ENCODE measurements around the gene DEPP1. TPM values are rescaled to one million over a fixed set of nuclear protein-coding genes. Genes with fewer than 3 reads are reported as not detected.

The DEPP1 gene
- polyA plus RNA-seq, 2 of the 4 experiments (the other 2 are of a cell fraction) = 0.46 to 0.92 TPM

GRCh38 chr10:44994752-44995530, 16.3 kb upstream of the DEPP1 start:
- TF ChIP-seq NFE2L2 (conservative IDR thresholded peaks at IDR 0.05; ENCODE audit: low read length) (no peak), USF2 (IDR thresholded peaks at IDR 0.05) (no peak), CTCF (IDR thresholded peaks at IDR 0.05) (no peak), CHD2 (IDR thresholded peaks at IDR 0.05; ENCODE audit: low read length, partially characterized antibody) (no peak), MAZ (IDR thresholded peaks at IDR 0.05; ENCODE audit: borderline replicate concordance, low read depth, low read length) (no peak), CEBPB (IDR thresholded peaks at IDR 0.05) (no peak), PHF8 (IDR thresholded peaks at IDR 0.05; ENCODE audit: borderline replicate concordance, low read depth) (no peak), ELK1 (IDR thresholded peaks at IDR 0.05; ENCODE audit: low read depth, low read length) (no peak), HES2 (IDR thresholded peaks at IDR 0.05) (no peak), EP300 (IDR thresholded peaks at IDR 0.05) (no peak), CBX2 (IDR thresholded peaks at IDR 0.05; ENCODE audit: borderline replicate concordance, low read depth) (no peak), E2F6 (IDR thresholded peaks at IDR 0.05; ENCODE audit: borderline replicate concordance, low read depth) (no peak), TP53 (CRISPR knock-in tag; IDR thresholded peaks at IDR 0.05) (no peak), CBX8 (IDR thresholded peaks at IDR 0.05) (no peak)
- H3K4me1 ChIP-seq = no peaks in the 10 kb centered on the region
- H3K4me3 ChIP-seq = no peak overlapping the region
- CTCF ChIA-PET = interaction anchor here (0.6 to 2.6 kb wide), 11 partner anchors 9 to 240 kb away, joined by 3 to 13 read pairs (median 3); partner anchors contain the start of gene DEPP1
- ATAC-seq (no peak), FAIRE-seq (no peak), DNase-seq (ENCODE audit: low read depth in 1 of 2, low spot score in 1 of 2) (no peak)
- no peak overlapping the region for H3K27ac ChIP-seq
- peaks cover 1% of the 10 kb centered on the region for H3K9me3 ChIP-seq
- POLR2A ChIA-PET = no interaction called here
- 71% methylated on average over 9 of the region's 9 CpGs for WGBS (ENCODE audit: missing lambda C conversion rate)
- H3K4me2 ChIP-seq = no peak overlapping the region

GRCh38 chr10:44993922-44994751, 15.5 kb upstream of the DEPP1 start:
- POLR2A ChIA-PET = interaction anchor here (0.6 kb wide), 1 partner anchor 15 kb away, joined by 3 read pairs; the partner anchor contains the start of gene DEPP1
- no peak overlapping the region for H3K4me3 ChIP-seq
- DNase-seq (ENCODE audit: low read depth in 1 of 2, low spot score in 1 of 2) (no peak), FAIRE-seq (no peak), ATAC-seq (no peak; a peak in 1 of 6 replicates)
- H3K4me2 ChIP-seq = no peak overlapping the region
- no peak for TF ChIP-seq TP53 (CRISPR knock-in tag; IDR thresholded peaks at IDR 0.05)
- no peak for TF ChIP-seq CBX8 (IDR thresholded peaks at IDR 0.05)
- TF ChIP-seq TFCP2L1 (CRISPR knock-in tag; IDR thresholded peaks at IDR 0.05) = no peak
- TF ChIP-seq USF2 (IDR thresholded peaks at IDR 0.05) = no peak
- TF ChIP-seq EHMT2 (IDR thresholded peaks at IDR 0.05; ENCODE audit: low read depth) = no peak
- TF ChIP-seq FOSL2 (IDR thresholded peaks at IDR 0.05) = no peak
- no peak for TF ChIP-seq FOSL2 (CRISPR knock-in tag; IDR thresholded peaks at IDR 0.05)
- TF ChIP-seq MYC (IDR thresholded peaks at IDR 0.05; ENCODE audit: borderline replicate concordance, low read length) = no peak
- TF ChIP-seq REST (IDR thresholded peaks at IDR 0.05) = no peak
- TF ChIP-seq ZC3H11A (IDR thresholded peaks at IDR 0.05) = no peak
- no peak for TF ChIP-seq HEYL (CRISPR knock-in tag; IDR thresholded peaks at IDR 0.05)
- TF ChIP-seq E2F6 (IDR thresholded peaks at IDR 0.05; ENCODE audit: borderline replicate concordance, low read depth) = no peak
- no peak for TF ChIP-seq PHF8 (IDR thresholded peaks at IDR 0.05; ENCODE audit: borderline replicate concordance, low read depth)
- no peak overlapping the region for H3K27ac ChIP-seq
- H3K4me1 ChIP-seq = no peaks in the 10 kb centered on the region
- 67% methylated on average over 11 of the region's 11 CpGs for WGBS (ENCODE audit: missing lambda C conversion rate)
- CTCF ChIA-PET = interaction anchor here (0.6 to 2.6 kb wide), 6 partner anchors 9 to 130 kb away, joined by 3 to 13 read pairs (median 3); no protein-coding TSS in a partner anchor
- no peaks in the 10 kb centered on the region for H3K9me3 ChIP-seq
